ENCODE measurements around the gene ETFRF1.

GRCh38 chr12:25197608-25198007 lies 2.6 kb downstream of the ETFRF1 start:
- TF ChIP-seq SUZ12 (IDR thresholded peaks at IDR 0.05; ENCODE audit: extremely low read depth, insufficient read depth, insufficient read length) (no peak), ZNF274 (IDR thresholded peaks at IDR 0.05; ENCODE audit: low read depth, low read length) (no peak), YY1 (IDR thresholded peaks at IDR 0.05; ENCODE audit: insufficient read depth, insufficient read length) (no peak)

All from NT2/D1 (cell line).